HepG2 (cell line): ENCODE data around the gene NCF2. TPM values are rescaled to one million over a fixed set of nuclear protein-coding genes. Genes with fewer than 3 reads are reported as not detected.

ENCODE experiments used
- ATAC-seq: fragments of 200-7000 bp; cut with Tn5 transposase; 3 replicates; pipeline ENCODE4 v1.9.1; 2020; ENCODE audit warnings: mild to moderate bottlenecking, moderate library complexity
- BruUV-seq: library from RNA; stranded (reverse); fragments of 400-500 nt; replicated peaks from 2 replicates; lab custom pipeline; 2021; lab: Mats Ljungman, UMichigan
- CTCF ChIA-PET: fragments of 300-600 bp; formaldehyde crosslinking; extraction: SDS; loops from one replicate; lab custom pipeline; 2021; ENCODE audit warnings: low total read pairs, inconsistent platforms, low intra/inter-chr PET ratio; lab: Yijun Ruan, JAX
- POLR2A ChIA-PET: fragments of 350-600 bp; sonication (Branson Sonifier 250); formaldehyde crosslinking; loops from one replicate; lab custom pipeline; 2020; ENCODE audit warnings: antibody characterized with exemption, inconsistent platforms; lab: Yijun Ruan, JAX
- DNase-seq: peaks from one replicate; pipeline ENCODE4 v3.0.0-alpha.2; 2015; ENCODE audit warnings: low spot score
- FAIRE-seq: peaks from 3 replicates; lab custom pipeline; 2011; peaks lifted over from hg19 to GRCh38; lab: Jason Lieb, UNC
- H2AFZ ChIP-seq: one replicate; pipeline ENCODE4 v1.6.1; 2011; ENCODE audit warnings: low read length, inconsistent platforms
- H3K27ac ChIP-seq: fragments of 300-600 bp; 3 replicates; pipeline ENCODE4 v1.8.0; 2011; ENCODE audit warnings: mixed run types, mild to moderate bottlenecking, mixed read lengths, low read length, inconsistent platforms; ENCODE audit not compliant: insufficient read depth; ENCODE audit errors: extremely low read length
- H3K27me3 ChIP-seq, 2 experiments: fragments of 200-600 bp in 1 of 2; 2 replicates in 1 of 2; 3 replicates in 1 of 2; pipeline versions ENCODE4 v1.6.0 to v1.8.0; 2011; ENCODE audit warnings: low read length in 2 of 2, mild to moderate bottlenecking in 2 of 2, moderate library complexity in 2 of 2, inconsistent platforms in 1 of 2; ENCODE audit not compliant: insufficient read depth in 2 of 2, control insufficient read depth in 1 of 2
- H3K36me3 ChIP-seq, 2 experiments: fragments of 200-600 bp in 1 of 2; replicated peaks in 1 of 2; 2 replicates in 1 of 2; 3 replicates in 1 of 2; pipeline versions ENCODE4 v1.5.1 to v1.8.0; 2011; ENCODE audit warnings: low read length in 2 of 2, inconsistent platforms in 1 of 2; ENCODE audit not compliant: insufficient read depth in 2 of 2, control insufficient read depth in 1 of 2
- H3K4me1 ChIP-seq: 2 replicates; pipeline ENCODE4 v1.5.1; 2012; ENCODE audit warnings: low read length, inconsistent platforms; ENCODE audit not compliant: insufficient read depth
- H3K4me2 ChIP-seq: 2 replicates; pipeline ENCODE4 v1.6.0; 2011; ENCODE audit warnings: low read depth, low read length, inconsistent platforms
- H3K4me3 ChIP-seq, 3 experiments: fragments of 200-600 bp in 1 of 3; sonication (generic), shearing (Covaris generic) in 1 of 3; replicated peaks in 1 of 3; 2 replicates each; pipeline ENCODE4 v1.5.1; 2011 to 2016; ENCODE audit warnings: low read length in 3 of 3, inconsistent platforms in 2 of 3, low read depth in 2 of 3, mild to moderate bottlenecking in 2 of 3, control low read depth in 1 of 3, mixed read lengths in 1 of 3; ENCODE audit not compliant: insufficient read depth in 1 of 3
- H3K79me2 ChIP-seq: one replicate; pipeline ENCODE4 v1.6.1; 2011; ENCODE audit warnings: low read length, inconsistent platforms; ENCODE audit not compliant: insufficient read depth
- H3K9ac ChIP-seq: 2 replicates; pipeline ENCODE4 v1.6.0; 2011; ENCODE audit warnings: mild to moderate bottlenecking, low read depth, low read length, inconsistent platforms; ENCODE audit not compliant: insufficient read depth
- H3K9me3 ChIP-seq: 2 replicates; pipeline ENCODE4 v1.5.1; 2012; ENCODE audit warnings: mild to moderate bottlenecking, low read length
- H4K20me1 ChIP-seq: 2 replicates; pipeline ENCODE4 v1.6.0; 2011; ENCODE audit warnings: inconsistent platforms, mild to moderate bottlenecking, low read length, moderate library complexity; ENCODE audit not compliant: insufficient read depth
- CREB1 ChIP-seq, 2 experiments: fragments of 450-650 bp in 1 of 2; IDR thresholded peaks; 2 replicates each; pipeline ENCODE4 v1.6.1; 2016 to 2017; ENCODE audit warnings: control low read depth in 1 of 2, mild to moderate bottlenecking in 1 of 2, missing compliant biosample characterization in 1 of 2, missing genetic modification characterization in 1 of 2
- FOXA1 ChIP-seq, 2 experiments: fragments of 450-650 bp in 1 of 2; sonication (generic) in 1 of 2; formaldehyde crosslinking in 1 of 2; IDR thresholded peaks; 2 replicates each; pipeline versions ENCODE4 v1.4.0 to v1.6.1; 2016 to 2020; ENCODE audit warnings: missing genetic modification reagents in 1 of 2
- HCFC1 ChIP-seq: fragments of 150-350 bp; IDR thresholded peaks from 2 replicates; pipeline ENCODE4 v1.6.1; 2014; ENCODE audit warnings: low read depth, low read length
- MIER3 ChIP-seq: IDR thresholded peaks from 2 replicates; pipeline ENCODE4 v1.6.1; 2016; ENCODE audit warnings: missing compliant biosample characterization, borderline replicate concordance
- PHF20 ChIP-seq: sonication (generic); formaldehyde crosslinking; IDR thresholded peaks from 2 replicates; pipeline ENCODE4 v1.5.0; 2020; ENCODE audit warnings: mild to moderate bottlenecking, missing genetic modification reagents
- RAD21 ChIP-seq: fragments of 450-650 bp; formaldehyde crosslinking; IDR thresholded peaks from 2 replicates; pipeline ENCODE4 v1.5.0; 2020; ENCODE audit warnings: mild to moderate bottlenecking
- SAP130 ChIP-seq: IDR thresholded peaks from 2 replicates; pipeline ENCODE4 v1.6.1; 2016; ENCODE audit warnings: low read depth
- SMC3 ChIP-seq: IDR thresholded peaks from 2 replicates; pipeline ENCODE4 v1.6.1; 2011; ENCODE audit warnings: low read length, improper control_type of control experiment
- STAG1 ChIP-seq: sonication (generic); formaldehyde crosslinking; IDR thresholded peaks from 2 replicates; pipeline ENCODE4 v1.4.0; 2020; ENCODE audit warnings: missing genetic modification reagents
- THAP11 ChIP-seq: IDR thresholded peaks from 2 replicates; pipeline ENCODE4 v1.6.1; 2016; ENCODE audit warnings: missing biosample characterization, missing genetic modification reagents
- ZNF501 ChIP-seq: sonication (generic); formaldehyde crosslinking; IDR thresholded peaks from 2 replicates; pipeline ENCODE4 v1.5.1; 2020; ENCODE audit warnings: mild to moderate bottlenecking, moderate library complexity, missing genetic modification reagents
- WGBS: methylation state at CpG from one replicate; pipeline ENCODE4 v1.1.6; 2017; ENCODE audit warnings: low lambda C conversion rate; 5-methylcytosine and 5-hydroxymethylcytosine counted together
- in situ Hi-C: cut with HindIII; loops from 2 replicates; pipeline ENCODE4 v1.10.0; 2017; ENCODE audit warnings: low pct_unique_long_range_greater_than_20kb; ENCODE audit not compliant: extremely low pct_ligation_motif_present
- intact Hi-C: fragments of 100-400 bp; cut with micrococcal nuclease; formaldehyde crosslinking; loops from one replicate; pipeline ENCODE4 v1.10.0; 2022; ENCODE audit not compliant: unreplicated experiment
- polyA plus RNA-seq, 8 experiments: library from polyadenylated mRNA; depleted of rRNA in 3 of 8; stranded (reverse) in 7 of 8; unstranded in 1 of 8; fragments of >200 nt; fragmentation: Illumina TruSeq in 4 of 8; extraction: Trizol in 4 of 8; gene quantifications; 2 replicates each; pipeline versions ENCODE4 v1.2.1 to v1.2.3, GENCODE V29; 2011 to 2016; ENCODE audit warnings: low read depth in 4 of 8, missing spikeins in 1 of 8, mixed read lengths in 1 of 8; ENCODE audit not compliant: insufficient read depth in 1 of 8
- total RNA-seq, 5 experiments: library from RNA; depleted of rRNA; stranded (reverse); fragments of >200 nt; fragmentation: Illumina TruSeq; extraction: Trizol; gene quantifications; 2 replicates each; pipeline ENCODE4 v1.2.3, GENCODE V29; 2016; ENCODE audit warnings: low read depth in 1 of 5
- TF ChIP-seq, protein P1 (sequence below): sonication (generic); formaldehyde crosslinking; IDR thresholded peaks from 2 replicates; pipeline ENCODE4 v1.5.0; 2020; ENCODE audit warnings: mild to moderate bottlenecking, missing genetic modification reagents, moderate library complexity

Gene NCF2
- total and polyA plus RNA-seq, 2 of the 13 experiments (the other 11 are each of a cell fraction or from before 2014, with no cell fraction given), result 0.18 to 0.46 TPM

DNA sequence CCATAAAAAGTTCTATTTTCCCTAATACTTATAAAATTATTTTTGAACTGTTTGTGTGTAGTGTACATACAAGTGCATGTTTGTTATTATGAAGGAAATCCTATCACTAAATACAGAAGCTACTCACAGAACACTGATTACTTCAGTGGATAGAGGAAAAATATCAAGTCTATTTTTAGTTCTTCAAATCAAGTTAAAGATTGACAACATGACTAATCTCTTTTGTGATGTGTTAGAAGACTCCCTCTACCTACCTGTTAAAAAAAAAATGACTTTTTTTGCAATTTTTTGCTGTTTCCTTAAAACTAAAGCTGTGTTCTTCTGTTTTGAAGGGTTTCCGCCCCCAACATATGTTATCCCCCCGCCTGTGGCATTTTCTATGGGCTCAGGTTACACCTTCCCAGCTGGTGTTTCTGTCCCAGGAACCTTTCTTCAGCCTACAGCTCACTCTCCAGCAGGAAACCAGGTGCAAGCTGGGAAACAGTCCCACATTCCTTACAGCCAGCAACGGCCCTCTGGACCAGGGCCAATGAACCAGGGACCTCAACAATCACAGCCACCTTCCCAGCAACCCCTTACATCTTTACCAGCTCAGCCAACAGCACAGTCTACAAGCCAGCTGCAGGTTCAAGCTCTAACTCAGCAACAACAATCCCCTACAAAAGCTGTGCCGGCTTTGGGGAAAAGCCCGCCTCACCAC lies 45.5 kb downstream of the NCF2 start:
- intact Hi-C loops, result loop anchor here (10.0 kb wide), 1 partner anchor 80 kb away; no protein-coding TSS in a partner anchor

DNA sequence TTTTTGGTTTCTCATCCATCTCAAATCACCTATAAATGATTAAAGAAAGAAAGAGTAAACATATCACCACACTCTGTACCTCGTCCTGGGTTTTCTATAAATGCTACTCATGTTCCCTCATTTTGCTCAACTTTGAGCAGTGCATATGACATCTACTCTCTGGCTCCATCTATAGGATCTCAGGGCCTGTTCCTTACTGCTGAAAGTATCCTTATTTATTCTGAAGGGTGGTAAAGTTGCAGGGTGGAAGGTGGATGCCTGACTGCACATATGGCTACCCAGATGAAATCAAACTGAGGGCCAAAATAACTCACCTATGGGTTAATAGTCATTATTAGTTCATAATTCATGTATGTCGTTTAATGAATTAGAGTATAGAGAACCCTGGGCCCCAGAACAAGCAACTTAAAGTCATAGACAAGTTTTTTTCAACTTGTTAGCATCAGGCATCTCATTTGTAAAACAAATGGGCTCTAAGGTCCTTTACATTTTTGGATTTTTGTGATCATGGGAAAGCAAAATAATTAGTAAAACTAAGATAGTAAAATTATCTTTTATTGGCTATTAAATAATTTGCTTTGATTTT lies 46.5 kb downstream of the NCF2 start:
- Histone ChIP-seq H3K36me3 (peaks cover 17 to 77% of the 10 kb centered on the region in 2 experiments), H3K27me3 (no peaks in the 10 kb centered on the region), H3K79me2 (no peaks in the 10 kb centered on the region), H3K4me2 (no peak overlapping the region), H3K27ac (no peak overlapping the region), H2AFZ (no peak overlapping the region), H4K20me1 (no peaks in the 10 kb centered on the region), H3K4me3 (no peak overlapping the region), H3K9me3 (no peaks in the 10 kb centered on the region), H3K4me1 (no peaks in the 10 kb centered on the region), H3K9ac (no peak overlapping the region)
- peak; percentile 50 for DNase-seq
- ATAC-seq, result peak; percentile 97
- intact Hi-C loops, result loop anchor here (1.0 to 10.0 kb wide), 2 partner anchors 73 to 81 kb away; no protein-coding TSS in a partner anchor
- in situ Hi-C loops, result no loop called here
- ChIA-PET CTCF (interaction anchor here (2.1 kb wide), 1 partner anchor 74 kb away, joined by 11 read pairs; no protein-coding TSS in a partner anchor), POLR2A (no interaction called here)
- BruUV-seq, result no TSS peak
- TF ChIP-seq, protein P1, sequence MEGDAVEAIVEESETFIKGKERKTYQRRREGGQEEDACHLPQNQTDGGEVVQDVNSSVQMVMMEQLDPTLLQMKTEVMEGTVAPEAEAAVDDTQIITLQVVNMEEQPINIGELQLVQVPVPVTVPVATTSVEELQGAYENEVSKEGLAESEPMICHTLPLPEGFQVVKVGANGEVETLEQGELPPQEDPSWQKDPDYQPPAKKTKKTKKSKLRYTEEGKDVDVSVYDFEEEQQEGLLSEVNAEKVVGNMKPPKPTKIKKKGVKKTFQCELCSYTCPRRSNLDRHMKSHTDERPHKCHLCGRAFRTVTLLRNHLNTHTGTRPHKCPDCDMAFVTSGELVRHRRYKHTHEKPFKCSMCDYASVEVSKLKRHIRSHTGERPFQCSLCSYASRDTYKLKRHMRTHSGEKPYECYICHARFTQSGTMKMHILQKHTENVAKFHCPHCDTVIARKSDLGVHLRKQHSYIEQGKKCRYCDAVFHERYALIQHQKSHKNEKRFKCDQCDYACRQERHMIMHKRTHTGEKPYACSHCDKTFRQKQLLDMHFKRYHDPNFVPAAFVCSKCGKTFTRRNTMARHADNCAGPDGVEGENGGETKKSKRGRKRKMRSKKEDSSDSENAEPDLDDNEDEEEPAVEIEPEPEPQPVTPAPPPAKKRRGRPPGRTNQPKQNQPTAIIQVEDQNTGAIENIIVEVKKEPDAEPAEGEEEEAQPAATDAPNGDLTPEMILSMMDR (CRISPR knock-in tag), result peak; percentile 62
- TF ChIP-seq STAG1 (CRISPR knock-in tag), result peak; percentile 56
- TF ChIP-seq CREB1 (IDR thresholded peaks at IDR 0.05), result no peak
- TF ChIP-seq CREB1 (CRISPR knock-in tag; IDR thresholded peaks at IDR 0.05), result no peak
- 0 out of 2 replicates have a peak, but pooled peaks have one; percentile 30 for TF ChIP-seq SAP130 (CRISPR knock-in tag)
- no peak for TF ChIP-seq ZNF501 (CRISPR knock-in tag)
- TF ChIP-seq SMC3, result peak; percentile 65
- peak; percentile 47; the same call in 1 of the 2 replicates for TF ChIP-seq RAD21 (CRISPR knock-in tag)
- FAIRE-seq, result no peak
- WGBS, result 71% methylated on average over 2 of the region's 2 CpGs

More for the DNA sequence above, 45.5 kb downstream of the NCF2 start:
- FAIRE-seq (no peak), DNase-seq (no peak), ATAC-seq (no peak)
- in situ Hi-C loops, result no loop called here
- no peak overlapping the region for H3K9ac ChIP-seq
- no peak for TF ChIP-seq THAP11 (CRISPR knock-in tag)
- TF ChIP-seq FOXA1 (IDR thresholded peaks at IDR 0.05), result no peak
- no peak for TF ChIP-seq FOXA1 (CRISPR knock-in tag; IDR thresholded peaks at IDR 0.05)
- TF ChIP-seq PHF20 (CRISPR knock-in tag), result no peak
- TF ChIP-seq MIER3, result no peak
- TF ChIP-seq HCFC1, result no peak
- no peaks in the 10 kb centered on the region for H3K27me3 ChIP-seq
- no peaks in the 10 kb centered on the region for H3K4me1 ChIP-seq
- BruUV-seq, result no TSS peak
- H3K79me2 ChIP-seq, result no peaks in the 10 kb centered on the region
- POLR2A ChIA-PET, result no interaction called here
- H3K36me3 ChIP-seq, result peaks cover 16 to 79% of the 10 kb centered on the region in 2 experiments
- no peak overlapping the region for H3K4me3 ChIP-seq
- H2AFZ ChIP-seq, result no peak overlapping the region
- no peak overlapping the region for H3K4me2 ChIP-seq
- H4K20me1 ChIP-seq, result no peaks in the 10 kb centered on the region
- no peaks in the 10 kb centered on the region for H3K9me3 ChIP-seq
- H3K27ac ChIP-seq, result no peak overlapping the region
- WGBS, result 89% methylated on average over 5 of the region's 5 CpGs
- CTCF ChIA-PET, result interaction anchor here (2.1 kb wide), 1 partner anchor 75 kb away, joined by 11 read pairs; no protein-coding TSS in a partner anchor
